Measurements from ENCODE around the gene ACTR1B.
"Not testable (repeated sequence)": the region's sequence is repeated elsewhere in the genome, so short reads cannot be mapped to it uniquely, and the experiment has no call there.

Gene ACTR1B

DNA sequence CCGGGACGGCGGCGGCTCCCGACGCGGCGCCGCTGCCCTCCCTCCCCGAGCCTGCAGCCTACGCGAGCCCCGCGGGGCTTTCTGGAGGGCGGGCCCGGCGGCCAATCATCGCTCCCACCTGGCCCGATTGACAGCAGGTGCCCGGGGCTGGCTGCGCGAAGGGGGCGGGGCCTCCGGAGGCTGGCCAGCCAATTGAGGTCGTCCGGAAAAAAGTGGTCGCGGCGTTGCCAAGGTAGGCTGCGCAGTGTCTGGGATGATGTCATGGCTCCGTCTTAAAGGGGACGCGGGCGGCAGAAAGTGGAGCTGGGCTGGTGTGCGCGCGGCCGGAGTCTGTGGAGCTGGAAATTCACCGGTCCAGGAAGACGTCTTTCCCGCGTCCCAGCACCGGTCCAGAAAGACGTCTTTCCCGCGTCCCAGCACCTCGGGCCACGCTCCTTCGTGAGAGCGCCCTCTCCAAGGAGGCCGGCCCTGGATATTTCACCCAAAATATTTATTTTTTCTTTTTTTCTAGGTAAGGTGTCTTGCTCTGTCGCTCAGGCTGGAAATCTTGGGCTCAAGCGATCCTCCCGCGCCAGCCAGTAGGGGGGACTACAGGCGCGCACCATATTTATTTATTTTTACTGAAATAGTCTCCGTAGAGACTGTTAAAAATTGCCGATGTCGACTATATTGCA, at the start of gene ACTR1B:
Gene ACTR1B, minus strand, starts transcription at position 83 of the 674 bp plus-strand sequence. CDS start 154 bp downstream, outside the sequence.
- in situ Hi-C loops (cut with HindIII; ENCODE audit: low sequenced_read_pairs) = no loop called here

DNA sequence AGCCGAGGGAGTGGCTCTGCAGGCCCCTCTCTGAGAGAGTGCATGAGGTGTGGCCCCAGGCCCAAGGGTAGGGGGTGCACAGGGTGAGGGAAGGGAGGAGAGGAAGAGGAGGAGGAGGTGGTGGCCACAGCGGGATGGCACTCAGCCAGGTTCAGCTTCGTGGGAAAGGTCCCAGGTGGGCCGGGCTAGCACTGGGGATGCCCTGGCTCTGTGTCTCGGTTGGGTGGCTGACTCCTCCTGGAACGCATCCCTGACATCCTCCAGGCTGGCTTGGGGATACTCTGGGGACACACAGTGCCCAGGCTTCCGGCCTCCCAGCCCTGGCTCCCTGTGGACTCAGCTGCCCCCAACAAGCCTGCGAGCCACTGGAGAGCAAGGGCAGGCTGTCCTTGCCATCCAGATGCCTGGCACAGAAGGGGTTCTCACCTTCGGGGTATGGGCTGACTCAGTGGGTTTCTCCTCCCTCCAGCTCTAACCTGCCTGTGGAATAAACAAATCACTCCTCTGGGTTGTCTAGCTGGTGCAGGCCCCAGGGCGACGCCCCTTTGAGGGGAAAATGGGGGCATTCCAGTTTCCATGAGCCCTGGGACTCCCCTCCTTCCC, 49.0 kb upstream of the ACTR1B start:
- in situ Hi-C loops (cut with HindIII; ENCODE audit: low sequenced_read_pairs) = no loop called here

DNA sequence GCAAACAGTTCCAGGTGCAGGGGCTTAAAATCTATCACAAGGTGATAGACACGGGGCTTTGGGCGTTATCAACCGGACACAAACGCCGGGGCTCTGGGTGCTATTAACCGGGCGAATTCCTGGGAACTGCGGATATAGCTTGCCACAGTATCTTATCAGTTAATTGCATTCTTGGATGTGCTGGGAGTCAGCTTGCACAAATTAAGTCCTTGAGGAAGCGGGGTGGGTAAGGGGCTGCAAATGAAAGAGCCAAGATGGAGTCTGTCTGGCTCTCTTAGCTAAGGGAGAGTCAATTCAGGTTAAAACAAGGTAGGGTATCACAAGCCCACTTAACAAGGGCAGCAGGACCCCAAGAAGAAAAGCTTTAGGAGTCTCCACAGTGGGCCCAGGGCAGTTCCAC, 48.3 kb upstream of the ACTR1B start:
- in situ Hi-C loops (cut with HindIII; ENCODE audit: low sequenced_read_pairs) = not testable (repeated sequence)

DNA sequence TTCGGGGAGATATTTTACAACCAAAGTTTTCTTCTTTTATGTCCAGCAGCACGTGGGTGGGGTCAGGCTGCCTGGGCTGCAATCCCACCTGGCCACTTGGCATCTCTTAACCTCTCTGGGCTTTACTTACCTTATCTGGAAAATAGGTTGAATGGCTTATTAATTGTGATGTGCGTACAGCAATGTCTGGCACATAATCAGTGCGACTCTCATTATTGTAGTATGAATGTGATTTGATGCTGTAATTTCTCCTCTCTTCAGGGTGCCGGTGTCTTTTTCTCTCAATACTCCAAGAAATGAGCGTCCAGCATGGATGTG, 47.5 kb upstream of the ACTR1B start:
- in situ Hi-C loops (cut with HindIII; ENCODE audit: low sequenced_read_pairs) = no loop called here

DNA sequence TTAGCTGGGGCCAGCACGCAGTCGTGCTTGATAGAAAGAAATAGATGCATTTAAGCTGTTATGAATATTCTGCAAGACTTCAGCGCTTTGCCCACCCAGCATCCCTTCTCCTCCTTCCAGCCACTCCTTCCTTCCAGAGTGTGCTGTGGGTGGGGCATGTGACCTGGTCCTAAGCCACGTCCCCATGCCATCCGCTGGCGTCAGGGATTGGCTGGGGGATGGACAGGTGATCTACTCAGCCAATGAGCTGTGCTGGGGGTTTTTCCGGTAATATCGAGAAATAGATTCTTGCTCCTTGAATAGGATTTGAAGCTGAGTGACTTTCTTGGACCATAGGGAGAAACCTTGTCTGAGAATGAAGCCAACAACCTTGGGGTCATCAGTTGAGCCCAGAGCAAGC, 44.8 kb upstream of the ACTR1B start:
- in situ Hi-C loops (cut with HindIII; ENCODE audit: low sequenced_read_pairs) = no loop called here

DNA sequence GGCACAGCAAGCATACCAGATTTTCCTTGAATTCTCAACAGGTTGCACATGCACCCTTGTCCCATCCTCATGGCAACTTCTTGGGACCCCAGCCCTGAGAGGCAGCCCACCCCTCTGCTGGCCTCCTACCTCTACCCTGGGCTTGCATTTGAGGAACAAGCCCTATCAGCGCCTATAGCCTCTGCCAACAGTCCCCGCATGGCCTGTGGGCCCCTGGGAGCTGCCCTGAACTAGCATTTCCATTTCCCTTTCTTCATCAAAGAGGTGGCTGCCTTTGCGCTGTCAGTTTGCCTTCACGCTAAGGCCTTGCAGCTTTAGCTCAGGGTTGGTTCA, 44.2 kb upstream of the ACTR1B start:
- in situ Hi-C loops (cut with HindIII; ENCODE audit: low sequenced_read_pairs) = no loop called here

DNA sequence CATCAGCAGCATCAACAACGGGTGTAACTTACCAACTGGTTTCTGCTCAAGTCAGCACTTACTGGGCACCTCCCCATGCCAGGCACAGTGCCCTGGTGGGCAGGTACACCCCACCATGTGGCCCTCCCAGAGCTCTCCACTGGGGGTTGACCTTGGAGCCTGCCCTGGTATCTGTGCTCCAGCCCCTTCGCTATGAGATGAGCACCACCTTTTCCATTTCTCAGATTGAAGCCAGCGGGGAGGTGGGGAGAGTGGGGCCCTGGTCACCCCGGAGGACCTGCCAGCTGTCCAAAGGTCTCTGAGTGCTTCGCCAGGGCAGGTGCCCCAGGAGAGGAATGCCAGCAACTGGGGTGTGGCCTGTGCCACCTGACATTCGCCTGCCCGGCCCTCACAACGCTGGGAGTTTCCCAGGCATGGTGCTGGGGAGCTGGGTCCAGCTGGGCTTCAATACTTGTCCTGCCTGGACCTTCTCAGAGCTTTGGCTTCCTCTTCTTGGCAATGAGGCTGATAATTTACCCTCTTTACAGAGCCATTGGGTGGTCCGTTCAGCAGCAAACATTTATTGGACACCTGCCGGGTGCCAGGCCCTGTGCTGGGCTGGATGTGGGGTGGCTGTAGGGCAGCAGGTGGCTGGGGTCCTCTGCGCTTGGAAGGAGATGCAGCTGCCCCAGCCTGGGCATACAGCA, 43.7 kb upstream of the ACTR1B start:
- in situ Hi-C loops (cut with HindIII; ENCODE audit: low sequenced_read_pairs) = no loop called here

DNA sequence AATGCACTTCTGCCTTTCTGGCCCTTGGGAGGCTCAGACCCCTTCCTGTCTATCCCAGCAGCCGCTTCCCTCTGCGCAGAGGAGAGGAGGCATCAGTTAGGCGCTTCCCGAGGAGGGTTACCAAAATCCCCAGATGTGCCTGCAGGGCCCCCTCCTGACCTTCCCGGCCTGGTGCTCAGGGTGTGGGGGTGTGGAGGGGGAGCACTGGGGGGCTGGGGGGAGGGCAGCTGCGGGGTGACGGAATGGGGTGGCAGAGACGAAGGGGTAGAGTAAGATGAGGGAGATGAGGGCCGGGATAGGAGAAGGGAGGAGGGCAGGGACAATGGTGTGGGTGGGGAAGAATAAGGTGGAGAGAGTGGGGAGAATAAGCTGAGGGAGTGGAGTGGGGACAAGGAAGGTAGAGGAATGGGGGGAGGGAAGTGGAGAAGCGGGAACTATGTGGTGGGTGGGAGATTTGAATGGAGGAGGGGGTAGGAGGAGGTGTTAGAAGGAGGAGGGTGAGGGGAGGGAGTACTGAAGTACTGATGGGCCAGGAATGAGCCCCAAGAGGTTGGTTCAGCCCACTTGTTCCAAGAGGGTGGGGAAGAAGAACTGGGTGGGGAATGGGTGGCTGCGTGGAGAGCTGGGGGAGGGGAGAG, 43.0 kb upstream of the ACTR1B start:
- in situ Hi-C loops (cut with HindIII; ENCODE audit: low sequenced_read_pairs) = no loop called here

DNA sequence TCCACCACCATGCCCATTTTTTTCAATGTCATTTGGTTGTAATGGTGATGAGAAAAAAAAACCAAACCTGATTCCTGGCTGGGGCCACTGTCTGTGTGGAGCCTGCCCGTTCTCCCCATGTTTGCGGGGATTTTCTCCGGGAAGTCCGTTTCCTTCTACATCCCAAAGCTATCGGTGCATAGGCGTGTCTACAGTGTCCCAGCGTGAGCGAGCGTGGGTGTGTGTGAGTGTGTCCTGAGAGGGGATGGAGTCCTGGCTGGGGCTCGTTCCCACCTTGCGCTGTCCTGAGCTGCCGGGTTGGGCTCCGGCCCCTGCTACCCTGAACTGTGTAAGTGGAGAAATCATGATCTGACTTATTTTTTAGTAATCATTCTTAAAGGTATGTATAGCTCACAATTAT, 42.3 kb upstream of the ACTR1B start:
- in situ Hi-C loops (cut with HindIII; ENCODE audit: low sequenced_read_pairs) = no loop called here

DNA sequence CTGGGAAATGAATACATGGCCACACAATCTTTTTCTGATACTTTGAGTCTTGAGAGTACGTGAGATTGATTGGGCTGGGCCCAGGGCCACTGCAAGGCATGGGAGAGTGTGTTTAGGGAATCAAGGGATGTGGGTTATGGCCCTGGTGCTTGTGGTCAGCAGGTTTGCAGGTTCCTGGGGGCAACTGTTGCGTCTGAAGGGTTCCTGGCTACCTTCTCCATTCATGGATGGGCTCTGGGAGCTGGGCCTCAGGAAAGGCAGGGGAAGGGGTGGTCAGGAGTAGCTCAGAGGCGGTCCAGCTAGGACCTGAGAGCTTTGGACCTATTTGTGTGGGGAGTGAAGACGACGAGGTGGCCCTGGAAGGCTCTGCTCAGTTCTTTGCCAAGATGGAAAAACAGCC, 41.1 kb upstream of the ACTR1B start:
- in situ Hi-C loops (cut with HindIII; ENCODE audit: low sequenced_read_pairs) = no loop called here

DNA sequence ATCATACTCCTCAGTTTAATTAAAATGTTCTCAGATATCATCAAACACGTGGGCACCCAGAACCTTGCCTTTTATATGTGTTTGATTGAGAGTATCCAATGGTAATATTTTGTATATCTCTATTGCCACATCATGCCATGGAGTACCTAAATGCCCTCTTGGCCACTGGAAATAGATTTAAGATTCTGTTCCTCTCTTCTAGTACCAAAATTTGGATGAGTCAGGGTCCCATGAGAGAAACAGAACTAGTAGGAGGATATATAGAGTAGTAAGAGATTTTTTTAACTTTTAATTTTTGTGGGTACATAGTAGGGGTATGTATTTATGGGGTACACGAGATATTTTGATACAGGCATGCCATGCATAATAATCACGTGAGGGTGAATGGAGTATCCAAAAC, 39.9 kb upstream of the ACTR1B start:
- in situ Hi-C loops (cut with HindIII; ENCODE audit: low sequenced_read_pairs) = no loop called here

DNA sequence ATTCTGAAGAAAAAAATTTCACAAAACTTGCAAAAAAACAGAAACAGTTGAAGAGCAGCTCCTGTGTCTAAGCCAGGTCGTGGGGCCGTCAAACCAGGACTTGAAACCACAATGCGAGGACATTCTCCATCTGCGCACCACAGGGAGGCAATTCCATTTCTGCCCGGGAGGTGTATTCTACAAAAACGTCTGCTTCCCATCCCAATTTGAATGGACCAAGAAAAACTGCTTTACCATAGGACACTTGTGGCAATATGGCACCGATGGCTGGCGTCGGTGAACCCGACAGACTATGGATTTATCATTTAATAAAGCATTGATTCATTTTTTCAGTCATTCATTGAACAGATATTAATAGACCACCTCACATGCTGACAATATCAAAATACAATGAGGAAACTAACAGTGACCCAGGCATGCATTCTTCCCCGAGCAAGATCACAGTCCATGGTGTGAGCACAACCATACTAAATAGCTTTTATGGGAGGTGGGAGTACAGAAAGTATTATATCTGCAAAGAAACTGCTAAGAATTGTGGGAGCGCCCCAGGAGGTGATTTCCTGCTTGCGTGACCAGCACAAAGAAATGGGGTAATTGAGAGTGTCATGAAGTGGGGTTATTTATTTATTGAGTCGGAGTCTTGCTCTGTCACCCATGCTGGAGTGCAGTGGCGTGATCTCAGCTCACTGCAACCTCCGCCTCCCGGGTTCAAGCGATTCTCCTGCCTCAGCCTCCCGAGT, 39.1 kb upstream of the ACTR1B start:
- in situ Hi-C loops (cut with HindIII; ENCODE audit: low sequenced_read_pairs) = no loop called here

DNA sequence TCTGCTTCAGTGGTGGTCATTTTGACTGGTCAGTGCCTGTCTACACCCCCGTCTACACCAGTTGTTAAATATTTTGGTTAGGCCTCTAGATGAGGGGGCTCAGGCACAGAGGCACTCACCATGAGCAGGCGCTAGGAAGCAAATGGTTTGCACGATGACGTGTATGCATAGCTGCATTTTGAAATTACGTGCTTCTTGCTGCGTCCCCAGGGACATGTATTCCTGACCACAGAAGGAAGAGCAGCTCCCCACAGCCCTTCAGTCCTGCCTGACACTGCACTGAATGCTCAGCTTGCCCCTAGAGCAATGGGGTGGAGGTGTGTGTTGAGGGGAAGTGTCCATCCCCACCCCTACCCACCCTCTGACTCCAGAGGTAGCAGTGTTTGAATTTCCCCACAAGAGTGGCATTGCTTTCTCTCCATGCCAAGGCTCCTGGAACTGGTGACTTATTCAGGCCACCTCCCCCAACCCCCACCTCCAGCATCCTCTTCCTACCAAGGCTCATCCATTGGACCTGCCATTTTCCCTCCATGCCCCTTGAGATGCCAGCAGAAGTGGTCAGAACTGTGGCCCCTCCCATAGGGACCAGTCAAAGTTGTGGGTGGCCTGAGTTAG, 38.1 kb upstream of the ACTR1B start:
- in situ Hi-C loops (cut with HindIII; ENCODE audit: low sequenced_read_pairs) = no loop called here

DNA sequence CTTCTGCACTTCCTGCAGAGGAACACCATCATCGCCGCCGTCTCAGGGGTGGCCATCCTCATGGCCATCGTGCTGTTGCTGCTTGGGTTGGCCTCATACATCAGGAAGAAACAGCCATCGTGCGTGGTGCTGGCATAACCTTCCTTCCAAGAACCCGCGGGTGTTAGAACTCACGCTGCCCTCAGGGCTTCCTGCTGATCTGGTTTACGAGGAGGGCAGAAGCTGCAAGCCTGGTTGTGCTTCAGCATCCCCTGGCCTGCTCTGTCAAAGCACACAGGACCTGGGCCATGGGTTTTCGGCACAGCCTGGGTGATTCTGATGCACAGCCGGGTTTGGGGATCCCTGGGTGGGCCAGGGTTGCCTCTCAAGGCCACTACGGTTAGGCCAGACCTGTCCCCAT, 37.3 kb upstream of the ACTR1B start:
- in situ Hi-C loops (cut with HindIII; ENCODE audit: low sequenced_read_pairs) = no loop called here

DNA sequence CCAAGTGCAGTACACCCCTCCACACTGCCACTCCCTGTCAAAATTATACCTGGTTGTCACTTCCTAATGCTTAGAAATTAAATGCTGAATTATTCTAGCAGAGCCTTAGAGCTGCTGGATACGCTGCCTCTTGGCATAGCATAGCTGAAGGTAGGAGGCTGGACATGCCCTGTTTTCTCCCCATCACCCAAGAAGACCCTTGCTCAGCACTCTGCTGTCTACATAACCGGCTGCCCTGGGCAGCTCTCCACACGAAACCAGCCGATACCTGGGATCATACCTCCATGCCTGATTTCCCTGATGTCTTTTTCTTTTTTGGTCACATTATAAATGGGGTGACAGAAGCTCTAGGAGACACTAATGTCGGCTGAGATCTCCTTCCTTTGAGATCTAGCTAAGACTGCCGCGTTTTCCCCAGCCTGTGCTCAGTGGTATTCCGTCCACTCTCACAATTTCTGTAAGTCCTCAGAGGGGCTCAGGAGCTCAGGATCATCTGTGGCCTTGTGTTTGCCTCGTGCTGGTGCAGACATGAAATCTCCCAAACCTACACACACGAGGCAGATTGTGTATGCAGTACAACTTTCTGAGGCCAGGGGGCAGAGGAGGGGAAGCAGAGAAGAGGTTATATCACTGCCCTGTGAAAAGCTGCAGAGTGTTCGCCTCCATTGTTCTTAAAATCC, 36.1 kb upstream of the ACTR1B start:
- in situ Hi-C loops (cut with HindIII; ENCODE audit: low sequenced_read_pairs) = no loop called here

DNA sequence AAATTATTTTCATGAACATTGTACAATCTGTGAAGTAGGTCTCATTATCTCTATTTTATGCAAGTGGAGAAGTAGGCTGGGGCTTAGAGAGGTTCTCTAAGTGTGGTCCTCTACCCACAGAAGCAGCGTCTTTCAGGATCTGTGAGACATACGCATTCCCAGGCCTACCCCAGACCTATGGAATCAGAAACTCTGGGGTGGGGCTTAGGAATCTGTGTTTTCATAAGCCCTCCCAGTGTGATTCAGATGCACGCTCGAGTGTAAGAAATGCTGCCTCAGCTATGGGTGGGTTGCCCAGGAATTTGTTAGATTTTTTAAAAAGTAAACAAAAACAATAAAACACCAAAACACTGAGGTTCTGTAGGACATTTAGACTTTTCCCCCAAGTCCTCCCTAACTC, 34.7 kb upstream of the ACTR1B start:
- in situ Hi-C loops (cut with HindIII; ENCODE audit: low sequenced_read_pairs) = no loop called here

DNA sequence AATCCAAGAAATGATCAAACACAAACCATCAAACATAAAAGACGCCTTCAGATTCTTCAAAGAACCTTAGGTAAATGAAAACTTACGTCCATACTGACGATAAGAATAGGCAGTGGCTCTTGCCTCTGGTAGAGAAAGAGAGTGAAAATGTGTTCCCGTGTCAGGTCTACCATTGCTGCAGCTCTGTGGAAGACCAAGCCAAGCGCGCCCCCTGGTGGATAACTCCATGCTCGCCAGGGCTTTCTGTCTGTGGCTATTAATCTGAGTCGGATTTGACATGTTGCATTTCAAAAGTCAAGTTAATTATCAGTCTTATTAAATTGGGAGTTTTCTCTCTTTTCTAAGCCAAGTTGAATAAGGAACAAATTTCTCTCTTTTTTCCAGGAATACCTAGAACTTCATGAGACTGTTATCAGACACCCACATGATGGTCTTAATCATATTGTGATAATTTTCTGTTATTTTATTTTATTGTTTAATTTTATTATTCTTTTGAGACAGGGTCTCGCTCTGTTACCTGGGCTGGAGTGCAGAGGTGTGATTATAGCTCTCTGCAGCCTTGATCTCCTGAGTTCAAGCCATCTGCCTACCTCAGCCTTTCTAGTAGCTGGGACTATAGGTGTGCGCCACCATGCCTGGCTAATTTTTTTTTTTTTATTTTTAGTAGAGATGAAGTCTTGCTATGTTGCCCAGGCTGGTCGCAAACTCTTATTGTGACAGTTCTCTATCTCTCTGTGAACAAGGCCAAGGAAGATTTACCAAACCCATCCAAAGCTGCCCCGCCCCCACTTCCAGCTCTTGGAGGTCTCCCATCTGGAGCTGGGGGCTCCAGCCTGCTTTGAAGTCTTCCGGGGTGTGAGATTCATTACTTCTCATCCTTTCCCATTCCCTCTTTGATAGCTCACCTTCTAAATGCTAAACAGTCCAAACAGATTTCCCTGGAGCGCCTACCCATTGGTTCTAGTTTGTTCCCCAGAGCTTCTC, 33.7 kb upstream of the ACTR1B start:
- in situ Hi-C loops (cut with HindIII; ENCODE audit: low sequenced_read_pairs) = no loop called here

DNA sequence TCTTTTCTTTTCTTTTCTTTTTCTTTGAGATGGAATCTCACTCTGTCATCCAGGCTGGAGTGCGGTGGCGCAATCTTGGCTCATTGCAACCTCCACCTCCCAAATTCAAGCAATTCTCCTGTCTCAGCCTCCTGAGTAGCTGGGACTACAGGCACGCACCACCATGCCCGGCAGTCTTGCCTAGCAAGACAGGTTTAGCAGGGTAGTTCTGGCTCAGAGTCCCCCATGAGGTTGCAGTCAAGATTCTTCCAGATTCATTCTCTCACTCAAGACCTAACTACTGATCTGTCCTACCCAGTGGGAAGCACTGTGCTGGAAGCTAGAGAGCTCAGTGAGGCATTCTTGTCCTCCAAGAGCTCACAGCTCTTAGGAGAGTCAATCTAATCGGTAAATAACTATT, 31.9 kb upstream of the ACTR1B start:
- in situ Hi-C loops (cut with HindIII; ENCODE audit: low sequenced_read_pairs) = no loop called here

DNA sequence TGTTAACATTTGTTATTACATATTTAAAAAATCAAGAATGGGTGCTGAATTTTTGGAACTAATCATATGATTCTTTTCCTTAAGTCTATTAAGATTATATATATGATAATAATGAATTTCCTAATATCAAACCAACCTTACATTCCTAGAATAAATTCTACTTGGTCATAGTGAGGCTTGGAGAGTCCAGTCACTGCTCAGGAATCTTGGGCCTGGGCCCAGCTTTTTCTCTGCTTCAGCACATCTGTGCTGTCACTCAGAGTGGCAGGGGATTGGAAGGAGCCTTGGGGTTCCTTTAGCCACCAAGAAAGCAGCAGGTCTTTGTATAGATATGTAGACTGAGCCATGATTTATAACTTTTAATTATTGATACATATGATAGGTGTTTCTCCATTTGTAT, 29.6 kb upstream of the ACTR1B start:
- in situ Hi-C loops (cut with HindIII; ENCODE audit: low sequenced_read_pairs) = no loop called here
